GM18499 (cell line): ENCODE results near the gene ACSL6.

ENCODE experiments used
- ATAC-seq: cut with Tn5 transposase; IDR thresholded peaks from one replicate; pipeline ENCODE4 v1.9.1; 2021; ENCODE audit warnings: moderate number of reproducible peaks; ENCODE audit not compliant: insufficient read depth, unreplicated experiment

ACSL6 gene

GRCh38 chr5:132001647-132002561 is 9.6 kb downstream of the ACSL6 start:
- no peak for ATAC-seq

GRCh38 chr5:132000677-132001453 is 10.6 kb downstream of the ACSL6 start:
- no peak for ATAC-seq

- ATAC-seq = no peak
Observed at GRCh38 chr5:132000241-132000490, 11.3 kb downstream of the ACSL6 start.

- ATAC-seq = no peak
Observed at GRCh38 chr5:131999441-132000240, 11.8 kb downstream of the ACSL6 start.

GRCh38 chr5:131999041-131999440 is 12.4 kb downstream of the ACSL6 start:
- no peak for ATAC-seq

- ATAC-seq = no peak
Observed at GRCh38 chr5:131998431-131999040, 12.9 kb downstream of the ACSL6 start.

GRCh38 chr5:131997727-131998117 is 13.7 kb downstream of the ACSL6 start:
- ATAC-seq = no peak

GRCh38 chr5:131997026-131997726 is 14.3 kb downstream of the ACSL6 start:
- no peak for ATAC-seq

GRCh38 chr5:131996210-131997025 is 15.0 kb downstream of the ACSL6 start:
- no peak for ATAC-seq

GRCh38 chr5:131994533-131995226 is 16.8 kb downstream of the ACSL6 start:
- ATAC-seq = no peak

GRCh38 chr5:131994090-131994489 is 17.4 kb downstream of the ACSL6 start:
- no peak for ATAC-seq

GRCh38 chr5:131993676-131994075 is 17.8 kb downstream of the ACSL6 start:
- ATAC-seq = no peak

GRCh38 chr5:131992370-131992769 is 19.1 kb downstream of the ACSL6 start:
- ATAC-seq = no peak

- no peak for ATAC-seq
Observed at GRCh38 chr5:131991593-131992324, 19.7 kb downstream of the ACSL6 start.

- no peak for ATAC-seq
Observed at GRCh38 chr5:131990716-131991115, 20.7 kb downstream of the ACSL6 start.

- no peak for ATAC-seq
Observed at GRCh38 chr5:131988601-131989000, 22.9 kb downstream of the ACSL6 start.

GRCh38 chr5:131987251-131987650 is 24.2 kb downstream of the ACSL6 start:
- ATAC-seq = no peak
